ENCODE measurements around the gene PLAAT1. TPM values are rescaled to one million over a fixed set of nuclear protein-coding genes. Genes with fewer than 3 reads are reported as not detected.

The PLAAT1 gene
- total and polyA plus RNA-seq, 9 donors = 0.18 to 1.9 (median 0.72) TPM; not detected in 2

DNA sequence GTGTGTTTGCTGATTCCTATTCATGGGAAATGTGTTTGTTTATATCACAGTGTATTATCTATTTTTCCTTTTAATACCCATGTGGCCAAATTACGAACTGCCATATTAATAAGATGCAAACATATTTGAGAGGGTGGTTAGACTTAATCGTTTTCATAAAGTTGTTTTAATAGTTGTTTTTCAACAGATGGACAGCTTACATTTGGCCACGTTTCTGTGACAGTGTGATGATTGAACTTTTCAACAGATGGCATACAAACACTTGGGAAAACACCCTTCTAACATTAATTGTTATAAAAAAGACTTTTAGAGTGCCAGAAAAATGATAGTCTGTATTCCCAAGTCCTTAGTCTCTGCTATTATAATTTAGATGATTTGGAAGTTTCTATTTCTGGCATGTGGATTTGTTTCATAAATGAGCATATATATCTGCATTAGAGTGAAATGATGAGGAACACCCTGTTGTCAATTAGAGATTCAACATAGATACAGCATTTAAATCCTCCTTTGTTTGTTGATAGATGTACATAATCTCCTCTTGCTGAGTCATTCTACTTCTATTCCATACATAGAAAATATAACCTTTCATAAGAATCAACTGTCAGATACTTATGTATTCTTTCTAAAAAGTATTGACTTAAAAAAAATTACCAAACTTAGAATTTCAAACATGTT lies 13.1 kb downstream of the PLAAT1 start:
- TF ChIP-seq CTCF (IDR thresholded peaks at IDR 0.05) = no peak
- no peak for TF ChIP-seq POLR2A (IDR thresholded peaks at IDR 0.05)
- TF ChIP-seq EP300 (IDR thresholded peaks at IDR 0.05) = no peak
- H3K4me3 ChIP-seq = no peak overlapping the region
- no peaks in the 10 kb centered on the region for H3K36me3 ChIP-seq
- 63 to 74% (median 72%) methylated on average over 3 of the region's 3 CpGs for WGBS, 3 donors
- no peaks in the 10 kb centered on the region for H3K9me3 ChIP-seq
- no peak overlapping the region for H3K27ac ChIP-seq
- no peak for DNase-seq
- intact Hi-C loops (cut with DNase I) = no loop called here
- no peaks in the 10 kb centered on the region for H3K27me3 ChIP-seq
- H3K4me1 ChIP-seq (ENCODE audit: insufficient read depth) = no peaks in the 10 kb centered on the region

DNA sequence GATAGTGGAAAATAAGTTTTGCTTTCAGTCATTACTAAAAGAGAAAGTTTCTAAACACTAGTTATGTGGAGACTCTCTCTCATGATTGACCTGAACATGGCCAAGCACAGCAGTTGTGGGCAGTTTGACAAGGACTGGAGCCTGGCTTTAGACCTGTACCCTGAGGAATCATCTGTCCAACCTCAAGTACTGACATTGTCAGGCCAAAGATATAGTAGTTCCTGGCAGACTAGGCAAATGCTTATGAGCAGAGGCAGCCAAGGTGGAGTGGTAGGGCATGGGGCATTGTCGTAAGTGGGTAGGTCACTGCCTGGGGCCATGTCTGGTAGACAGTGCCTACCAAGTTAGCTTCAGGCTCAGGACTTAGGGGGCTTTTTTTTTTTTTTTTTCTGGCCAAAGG lies 20.9 kb downstream of the PLAAT1 start:
- Histone ChIP-seq H3K4me3 (no peak overlapping the region), H3K9me3 (no peaks in the 10 kb centered on the region), H3K36me3 (no peaks in the 10 kb centered on the region), H3K27ac (no peak overlapping the region), H3K27me3 (no peaks in the 10 kb centered on the region), H3K4me1 (ENCODE audit: insufficient read depth) (no peaks in the 10 kb centered on the region)
- intact Hi-C loops (cut with DNase I) = no loop called here
- TF ChIP-seq CTCF (IDR thresholded peaks at IDR 0.05) (no peak), POLR2A (IDR thresholded peaks at IDR 0.05) (no peak), EP300 (IDR thresholded peaks at IDR 0.05) (no peak)
- DNase-seq = no peak
- WGBS, 3 donors = 95 to 100% (median 96%) methylated on average over 1 of the region's 1 CpG

DNA sequence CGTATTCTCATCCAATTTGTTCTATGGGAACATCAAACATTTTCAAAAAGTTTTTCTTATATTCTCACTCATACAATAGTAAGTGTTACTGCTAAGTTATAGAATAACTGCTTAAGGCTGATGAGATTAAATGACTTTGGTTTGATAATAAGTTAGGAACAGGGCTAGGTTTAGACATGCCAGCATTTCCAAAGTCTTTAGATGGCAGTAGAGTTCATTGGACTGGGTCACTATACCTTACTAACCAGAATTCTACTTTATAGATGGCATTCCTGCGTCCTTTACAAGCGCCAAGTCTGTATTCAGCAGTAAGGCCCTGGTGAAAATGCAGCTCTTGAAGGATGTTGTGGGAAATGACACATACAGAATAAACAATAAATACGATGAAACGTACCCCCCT lies 21.7 kb downstream of the PLAAT1 start:
- intact Hi-C loops (cut with DNase I) = no loop called here
- 82 to 94% (median 92%) methylated on average over 5 of the region's 5 CpGs for WGBS, 3 donors

DNA sequence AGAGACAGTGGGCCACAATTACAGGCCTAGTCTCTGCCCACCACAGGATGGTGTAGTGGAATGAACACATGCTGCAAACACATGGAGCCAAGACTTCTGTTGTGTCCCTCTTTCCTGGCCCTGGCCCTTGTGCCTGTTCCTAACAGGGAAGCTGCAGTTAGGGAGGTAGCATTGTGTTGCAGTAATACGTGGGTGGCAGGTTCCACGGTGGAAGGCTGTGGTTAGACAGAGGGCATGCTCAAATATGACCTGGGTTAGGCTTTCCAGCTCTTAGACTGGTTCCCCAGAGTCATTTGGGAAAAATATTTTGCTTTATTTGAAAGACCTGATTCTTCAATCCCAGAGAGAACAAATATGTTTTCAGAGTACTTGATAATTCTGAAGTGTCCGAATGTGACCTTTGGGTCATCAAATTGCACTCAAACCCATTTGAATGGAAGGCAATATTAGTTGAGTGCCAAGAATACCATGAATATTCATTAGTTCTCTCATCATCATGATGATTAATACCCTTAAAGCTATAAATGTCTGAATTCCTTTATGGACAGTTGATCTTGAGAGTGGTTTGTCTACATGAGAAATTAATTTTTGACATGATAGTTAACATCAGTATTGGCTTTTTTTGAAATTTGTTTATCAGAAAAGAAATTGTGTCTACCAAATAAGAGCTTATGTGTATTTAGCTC lies 28.5 kb downstream of the PLAAT1 start:
- 73 to 81% (median 75%) methylated on average over 3 of the region's 3 CpGs for WGBS, 3 donors

More for the DNA sequence above, 21.7 kb downstream of the PLAAT1 start:
- H3K4me3 ChIP-seq = no peak overlapping the region
- no peak for TF ChIP-seq CTCF (IDR thresholded peaks at IDR 0.05)
- TF ChIP-seq POLR2A (IDR thresholded peaks at IDR 0.05) = no peak
- TF ChIP-seq EP300 (IDR thresholded peaks at IDR 0.05) = no peak
- no peak overlapping the region for H3K27ac ChIP-seq
- no peaks in the 10 kb centered on the region for H3K9me3 ChIP-seq
- H3K4me1 ChIP-seq (ENCODE audit: insufficient read depth) = no peaks in the 10 kb centered on the region
- H3K27me3 ChIP-seq = no peaks in the 10 kb centered on the region
- no peaks in the 10 kb centered on the region for H3K36me3 ChIP-seq
- no peak for DNase-seq

More for the DNA sequence above, 28.5 kb downstream of the PLAAT1 start:
- intact Hi-C loops (cut with DNase I) = no loop called here
- no peak for DNase-seq
- Histone ChIP-seq H3K9me3 (no peaks in the 10 kb centered on the region), H3K27ac (no peak overlapping the region), H3K4me1 (ENCODE audit: insufficient read depth) (no peaks in the 10 kb centered on the region), H3K27me3 (no peaks in the 10 kb centered on the region), H3K36me3 (no peaks in the 10 kb centered on the region), H3K4me3 (no peak overlapping the region)
- TF ChIP-seq POLR2A (IDR thresholded peaks at IDR 0.05) = no peak
- no peak for TF ChIP-seq CTCF (IDR thresholded peaks at IDR 0.05)
- no peak for TF ChIP-seq EP300 (IDR thresholded peaks at IDR 0.05)

Measured in ovary (tissue), 9 donors.